SU-DHL-6 (cell line): ENCODE results near the gene RNU6-8.

Source experiments
- CTCF ChIP-seq: fragments of 200-600 bp; sonication (generic); IDR thresholded peaks from one replicate; pipeline ENCODE4 v1.5.1; 2017; ENCODE audit warnings: antibody characterized with exemption, mild to moderate bottlenecking, low read length, moderate library complexity; ENCODE audit not compliant: insufficient read depth, poor library complexity, severe bottlenecking
- EZH2phosphoT487 ChIP-seq: fragments of 200-600 bp; sonication (generic), shearing (Covaris generic); conservative IDR thresholded peaks from 2 replicates; pipeline ENCODE4 v1.6.1; 2018; ENCODE audit warnings: mild to moderate bottlenecking, antibody characterized with exemption, low read length, moderate library complexity, mixed read lengths

DNA sequence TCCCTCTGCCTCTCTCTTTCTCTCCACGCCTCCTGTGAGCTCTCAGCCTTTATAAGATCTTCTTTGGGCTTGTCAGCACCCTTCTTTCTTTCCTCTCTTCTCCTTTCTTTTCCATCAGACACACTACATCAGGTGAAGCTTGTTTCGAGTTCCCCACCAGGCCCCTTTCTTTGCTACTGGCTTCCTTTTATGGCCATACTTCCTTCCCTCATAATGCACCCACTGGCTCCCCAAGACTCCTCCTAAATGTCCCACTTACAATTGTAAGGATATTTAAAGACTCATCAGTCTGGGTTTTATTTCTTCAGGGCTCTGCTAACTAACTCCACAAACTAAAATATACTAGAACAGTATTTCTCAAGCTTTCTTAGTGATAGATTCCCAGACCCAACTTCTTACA lies 3.5 kb upstream of the RNU6-8 start:
- TF ChIP-seq CTCF (no peak), EZH2phosphoT487 (no peak)
